ENCODE measurements around the gene CDC42BPB. TPM values are rescaled to one million over a fixed set of nuclear protein-coding genes. Genes with fewer than 3 reads are reported as not detected.

CDC42BPB gene
- total and polyA plus RNA-seq, 2 of the 13 experiments (the other 11 are each of a cell fraction or from before 2014, with no cell fraction given), result 19.7 to 32.3 TPM

DNA sequence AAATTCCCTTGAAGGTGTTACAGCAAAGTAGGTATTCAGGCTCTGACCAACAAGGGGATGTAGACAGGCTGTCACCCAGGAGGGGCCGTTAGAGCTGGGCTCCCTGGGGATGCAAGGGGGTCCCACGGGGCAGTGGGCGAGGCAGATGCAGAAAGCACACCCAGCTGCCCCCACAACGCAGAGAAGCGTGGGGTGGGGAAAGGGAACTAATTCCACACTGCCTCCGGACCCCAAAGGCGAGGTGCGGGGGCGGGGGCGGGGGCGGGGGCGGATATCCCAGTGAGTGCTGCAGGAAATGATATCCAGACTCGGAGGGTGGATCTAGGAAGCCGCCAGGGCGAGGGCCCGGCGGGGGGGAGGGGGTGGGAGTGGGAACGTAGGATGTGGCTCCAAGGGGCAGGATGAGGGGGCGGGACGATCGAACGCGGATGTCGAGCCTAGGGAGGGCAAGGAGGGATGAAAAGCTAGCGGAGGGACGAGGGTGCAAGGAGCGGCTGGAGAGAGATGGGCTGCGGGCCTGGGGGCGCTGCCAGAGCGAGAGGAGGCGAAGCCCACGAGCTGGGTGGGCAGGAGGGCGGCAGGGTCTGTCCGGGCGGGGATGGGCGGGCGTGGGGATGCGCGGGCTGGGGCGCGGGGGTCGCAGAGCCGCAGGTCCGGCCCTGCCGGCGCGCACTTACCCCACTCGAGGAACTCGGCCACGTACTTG lies 874 bp downstream of the CDC42BPB start (continued):
- TF ChIP-seq HDAC1 (CRISPR knock-in tag; IDR thresholded peaks at IDR 0.05) (0 out of 2 replicates have a peak, but pooled peaks have one; percentile 19), HOXA3 (CRISPR knock-in tag; IDR thresholded peaks at IDR 0.05) (peak; percentile 33; the same call in 1 of the 2 replicates), ZNF567 (CRISPR knock-in tag; IDR thresholded peaks at IDR 0.05; ENCODE audit: borderline replicate concordance) (no peak)
- TF ChIP-seq, protein P1, sequence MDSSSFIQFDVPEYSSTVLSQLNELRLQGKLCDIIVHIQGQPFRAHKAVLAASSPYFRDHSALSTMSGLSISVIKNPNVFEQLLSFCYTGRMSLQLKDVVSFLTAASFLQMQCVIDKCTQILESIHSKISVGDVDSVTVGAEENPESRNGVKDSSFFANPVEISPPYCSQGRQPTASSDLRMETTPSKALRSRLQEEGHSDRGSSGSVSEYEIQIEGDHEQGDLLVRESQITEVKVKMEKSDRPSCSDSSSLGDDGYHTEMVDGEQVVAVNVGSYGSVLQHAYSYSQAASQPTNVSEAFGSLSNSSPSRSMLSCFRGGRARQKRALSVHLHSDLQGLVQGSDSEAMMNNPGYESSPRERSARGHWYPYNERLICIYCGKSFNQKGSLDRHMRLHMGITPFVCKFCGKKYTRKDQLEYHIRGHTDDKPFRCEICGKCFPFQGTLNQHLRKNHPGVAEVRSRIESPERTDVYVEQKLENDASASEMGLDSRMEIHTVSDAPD (CRISPR knock-in tag; IDR thresholded peaks at IDR 0.05), result no peak

DNA sequence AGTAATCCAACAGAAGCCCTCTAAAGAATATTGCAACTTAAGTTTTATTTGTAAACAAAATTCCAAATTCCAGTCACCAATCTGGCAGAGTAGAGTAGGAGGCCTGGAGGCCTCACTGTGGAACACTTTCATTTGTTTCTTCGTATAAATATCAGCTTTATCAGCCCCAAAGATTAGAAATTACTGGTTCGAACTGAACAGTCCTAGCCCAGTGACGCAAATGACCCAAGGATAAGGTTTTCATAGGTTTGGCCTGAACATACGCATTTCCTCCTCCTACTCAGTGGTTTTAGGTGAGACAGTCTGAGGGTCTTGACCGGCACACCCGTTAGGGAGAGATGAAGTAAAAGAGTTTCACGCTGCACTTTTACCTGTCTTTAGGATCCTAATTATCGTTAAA lies 1.7 kb downstream of the CDC42BPB start:
- Histone ChIP-seq H3K9me3 (ENCODE audit: low read length) (no peaks in the 10 kb centered on the region), H3K79me2 (ENCODE audit: insufficient read depth, low read length) (peaks cover 36% of the 10 kb centered on the region), H3K27ac (ENCODE audit: extremely low read length, insufficient read depth, low read length) (peak overlapping the region; percentile 32), H3K4me1 (ENCODE audit: insufficient read depth, low read length) (peaks cover 42% of the 10 kb centered on the region), H3K4me2 (ENCODE audit: low read depth, low read length) (peak overlapping the region; percentile 76), H4K20me1 (ENCODE audit: insufficient read depth, low read length) (peaks cover 5% of the 10 kb centered on the region; the same call in 1 of the 2 replicates), H3K36me3 (replicated peaks in 1 of 2; ENCODE audit: control insufficient read depth in 1 of 2, insufficient read depth in 2 of 2, low read length in 2 of 2) (no peaks in the 10 kb centered on the region; a peak in 2 of 5 replicates), H2AFZ (ENCODE audit: low read length) (no peak overlapping the region), H3K9ac (ENCODE audit: insufficient read depth, low read depth, low read length) (peak overlapping the region; percentile 13; the same call in 1 of the 2 replicates), H3K27me3 (ENCODE audit: control insufficient read depth in 1 of 2, insufficient read depth in 2 of 2, low read length in 2 of 2) (no peaks in the 10 kb centered on the region), H3K4me3 (replicated peaks in 1 of 3; ENCODE audit: insufficient read depth in 1 of 3, low read depth in 2 of 3, low read length in 3 of 3) (peak overlapping the region; percentile 67 to 98 (median 91); a peak in 5 of 6 replicates)
- ATAC-seq (no peak), FAIRE-seq (peak; percentile 28), DNase-seq (ENCODE audit: low spot score) (no peak)
- in situ Hi-C loops (cut with HindIII; ENCODE audit: extremely low pct_ligation_motif_present, low pct_unique_long_range_greater_than_20kb) (no loop called here), intact Hi-C loops (cut with micrococcal nuclease; ENCODE audit: unreplicated experiment) (no loop called here)
- WGBS (ENCODE audit: low lambda C conversion rate), result 66% methylated on average over 8 of the region's 8 CpGs
- TF ChIP-seq TBX2 (CRISPR knock-in tag; IDR thresholded peaks at IDR 0.05; ENCODE audit: borderline replicate concordance), result no peak
- TF ChIP-seq, protein P2, sequence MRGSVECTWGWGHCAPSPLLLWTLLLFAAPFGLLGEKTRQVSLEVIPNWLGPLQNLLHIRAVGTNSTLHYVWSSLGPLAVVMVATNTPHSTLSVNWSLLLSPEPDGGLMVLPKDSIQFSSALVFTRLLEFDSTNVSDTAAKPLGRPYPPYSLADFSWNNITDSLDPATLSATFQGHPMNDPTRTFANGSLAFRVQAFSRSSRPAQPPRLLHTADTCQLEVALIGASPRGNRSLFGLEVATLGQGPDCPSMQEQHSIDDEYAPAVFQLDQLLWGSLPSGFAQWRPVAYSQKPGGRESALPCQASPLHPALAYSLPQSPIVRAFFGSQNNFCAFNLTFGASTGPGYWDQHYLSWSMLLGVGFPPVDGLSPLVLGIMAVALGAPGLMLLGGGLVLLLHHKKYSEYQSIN (CRISPR knock-in tag; IDR thresholded peaks at IDR 0.05; ENCODE audit: borderline replicate concordance), result no peak
- TF ChIP-seq TBX3 (IDR thresholded peaks at IDR 0.05; ENCODE audit: borderline replicate concordance), result no peak
- no peak for TF ChIP-seq PAWR (CRISPR knock-in tag; IDR thresholded peaks at IDR 0.05; ENCODE audit: borderline replicate concordance)
- no peak for TF ChIP-seq SOX13 (IDR thresholded peaks at IDR 0.05)
- TF ChIP-seq SOX13 (CRISPR knock-in tag; conservative IDR thresholded peaks at IDR 0.05 in 1 of 2, IDR thresholded peaks at IDR 0.05 in 1 of 2), result no peak
- TF ChIP-seq HMG20B (CRISPR knock-in tag; conservative IDR thresholded peaks at IDR 0.05), result no peak
- no peak for TF ChIP-seq BHLHE40 (IDR thresholded peaks at IDR 0.05; ENCODE audit: low read length)
- TF ChIP-seq RORA (CRISPR knock-in tag; IDR thresholded peaks at IDR 0.05), result no peak
- no peak for TF ChIP-seq RNF2 (conservative IDR thresholded peaks at IDR 0.05; ENCODE audit: low read depth)
- no peak for TF ChIP-seq ZNF101 (CRISPR knock-in tag; IDR thresholded peaks at IDR 0.05; ENCODE audit: borderline replicate concordance, low read depth)
- no peak for TF ChIP-seq TBP (CRISPR knock-in tag; IDR thresholded peaks at IDR 0.05)
- ChIA-PET POLR2A (no interaction called here), CTCF (ENCODE audit: low intra/inter-chr PET ratio, low total read pairs) (no interaction called here)
- TSS peak; percentile 80 for BruUV-seq (replicated peaks)
